HepG2 (cell line): Measurements from ENCODE around the gene NACC2. TPM values are rescaled to one million over a fixed set of nuclear protein-coding genes. Genes with fewer than 3 reads are reported as not detected.

Source experiments
- CBFB ChIP-seq: sonication (generic); formaldehyde crosslinking; IDR thresholded peaks from 2 replicates; pipeline ENCODE4 v1.4.0; 2020; ENCODE audit warnings: missing genetic modification reagents
- CTCF ChIP-seq: sonication (generic); formaldehyde crosslinking; IDR thresholded peaks from 2 replicates; pipeline ENCODE4 v1.5.0; 2020; ENCODE audit warnings: mild to moderate bottlenecking, missing genetic modification reagents, moderate library complexity
- EP300 ChIP-seq, 3 experiments: sonication (generic) in 1 of 3; formaldehyde crosslinking in 1 of 3; IDR thresholded peaks; 2 replicates each; pipeline versions ENCODE4 v1.5.1 to v1.6.1; 2011 to 2020; ENCODE audit warnings: low read depth in 2 of 3, low read length in 2 of 3, borderline replicate concordance in 1 of 3, improper control_type of control experiment in 1 of 3, mild to moderate bottlenecking in 1 of 3, missing genetic modification reagents in 1 of 3, moderate library complexity in 1 of 3
- GPN1 ChIP-seq: sonication (generic); formaldehyde crosslinking; IDR thresholded peaks from 2 replicates; pipeline ENCODE4 v1.5.1; 2020; ENCODE audit warnings: missing genetic modification reagents, borderline replicate concordance
- HDAC1 ChIP-seq: sonication (generic); formaldehyde crosslinking; IDR thresholded peaks from 2 replicates; pipeline ENCODE4 v1.5.1; 2020; ENCODE audit warnings: mild to moderate bottlenecking, missing genetic modification reagents
- HOXA3 ChIP-seq: sonication (generic); formaldehyde crosslinking; IDR thresholded peaks from 2 replicates; pipeline ENCODE4 v1.5.0; 2020; ENCODE audit warnings: missing genetic modification reagents
- HOXA9 ChIP-seq: sonication (generic); formaldehyde crosslinking; IDR thresholded peaks from 2 replicates; pipeline ENCODE4 v1.8.1; 2022; ENCODE audit warnings: missing genetic modification reagents, mild to moderate bottlenecking, moderate library complexity, borderline replicate concordance
- MIER3 ChIP-seq: IDR thresholded peaks from 2 replicates; pipeline ENCODE4 v1.6.1; 2016; ENCODE audit warnings: missing compliant biosample characterization, borderline replicate concordance
- MIXL1 ChIP-seq: IDR thresholded peaks from 2 replicates; pipeline ENCODE4 v1.6.1; 2016
- MNT ChIP-seq: fragments of 450-650 bp; IDR thresholded peaks from 2 replicates; pipeline ENCODE4 v1.6.1; 2016
- POLR2G ChIP-seq: fragments of 200-400 bp; formaldehyde crosslinking; IDR thresholded peaks from 2 replicates; pipeline ENCODE4 v1.6.1; 2018; ENCODE audit warnings: mild to moderate bottlenecking, low read depth, low read length, moderate library complexity
- SATB2 ChIP-seq: sonication (generic); formaldehyde crosslinking; IDR thresholded peaks from 2 replicates; pipeline ENCODE4 v1.5.0; 2020; ENCODE audit warnings: missing genetic modification reagents
- TFDP2 ChIP-seq: sonication (generic); formaldehyde crosslinking; IDR thresholded peaks from 2 replicates; pipeline ENCODE4 v1.4.0; 2020; ENCODE audit warnings: missing genetic modification reagents
- ZBTB14 ChIP-seq: sonication (generic); formaldehyde crosslinking; IDR thresholded peaks from 2 replicates; pipeline ENCODE4 v1.4.0; 2020; ENCODE audit warnings: missing genetic modification reagents
- ZNF124 ChIP-seq: sonication (generic); formaldehyde crosslinking; IDR thresholded peaks from 2 replicates; pipeline ENCODE4 v1.4.0; 2020; ENCODE audit warnings: missing genetic modification reagents
- ZNF331 ChIP-seq: sonication (generic); formaldehyde crosslinking; IDR thresholded peaks from 2 replicates; pipeline ENCODE4 v1.4.0; 2020; ENCODE audit warnings: missing genetic modification reagents
- ZNF350 ChIP-seq: sonication (generic); formaldehyde crosslinking; IDR thresholded peaks from 2 replicates; pipeline ENCODE4 v1.4.0; 2020; ENCODE audit warnings: mild to moderate bottlenecking, low read depth, missing genetic modification reagents, borderline replicate concordance
- ZNF747 ChIP-seq: sonication (generic); formaldehyde crosslinking; IDR thresholded peaks from 2 replicates; pipeline ENCODE4 v1.8.1; 2023; ENCODE audit warnings: missing genetic modification reagents, mild to moderate bottlenecking, borderline replicate concordance
- ZNF773 ChIP-seq: sonication (generic); formaldehyde crosslinking; IDR thresholded peaks from 2 replicates; pipeline ENCODE4 v1.4.0; 2020; ENCODE audit warnings: missing genetic modification reagents, borderline replicate concordance
- polyA plus RNA-seq, 8 experiments: library from polyadenylated mRNA; depleted of rRNA in 3 of 8; stranded (reverse) in 7 of 8; unstranded in 1 of 8; fragments of >200 nt; fragmentation: Illumina TruSeq in 4 of 8; extraction: Trizol in 4 of 8; gene quantifications; 2 replicates each; pipeline versions ENCODE4 v1.2.1 to v1.2.3, GENCODE V29; 2011 to 2016; ENCODE audit warnings: low read depth in 4 of 8, missing spikeins in 1 of 8, mixed read lengths in 1 of 8; ENCODE audit not compliant: insufficient read depth in 1 of 8
- total RNA-seq, 5 experiments: library from RNA; depleted of rRNA; stranded (reverse); fragments of >200 nt; fragmentation: Illumina TruSeq; extraction: Trizol; gene quantifications; 2 replicates each; pipeline ENCODE4 v1.2.3, GENCODE V29; 2016; ENCODE audit warnings: low read depth in 1 of 5

The NACC2 gene
- total and polyA plus RNA-seq, 2 of the 13 experiments (the other 11 are each of a cell fraction or from before 2014, with no cell fraction given), result 5.9 to 12.3 TPM

GRCh38 chr9:135993765-135994500, 101.2 kb downstream of the NACC2 start (continued):
- TF ChIP-seq CBFB (CRISPR knock-in tag) (0 out of 2 replicates have a peak, but pooled peaks have one; percentile 4), HDAC1 (CRISPR knock-in tag) (peak; percentile 80), SATB2 (CRISPR knock-in tag) (no peak), EP300 (IDR thresholded peaks at IDR 0.05; ENCODE audit: low read depth in 2 of 2, low read length in 2 of 2) (peak in 1 of 2 experiments; percentile 70; a peak in 2 of 4 replicates), EP300 (CRISPR knock-in tag; IDR thresholded peaks at IDR 0.05; ENCODE audit: borderline replicate concordance) (peak; percentile 57), TFDP2 (CRISPR knock-in tag) (peak; percentile 69), ZNF124 (CRISPR knock-in tag) (0 out of 2 replicates have a peak, but pooled peaks have one; percentile 21), GPN1 (no peak), ZNF747 (CRISPR knock-in tag) (peak; percentile 89; the same call in 1 of the 2 replicates), ZBTB14 (CRISPR knock-in tag) (peak; percentile 81), POLR2G (peak; percentile 88), MNT (no peak), ZNF331 (CRISPR knock-in tag) (peak; percentile 41; the same call in 1 of the 2 replicates), MIER3 (CRISPR knock-in tag) (peak; percentile 77), HOXA3 (CRISPR knock-in tag) (peak; percentile 88), CTCF (CRISPR knock-in tag) (peak; percentile 75), ZNF350 (CRISPR knock-in tag) (peak; percentile 85), ZNF773 (CRISPR knock-in tag) (no peak), MIXL1 (CRISPR knock-in tag) (peak; percentile 52; the same call in 1 of the 2 replicates), HOXA9 (CRISPR knock-in tag) (no peak)
